ENCODE measurements around the gene FAM133A. TPM values are rescaled to one million over a fixed set of nuclear protein-coding genes. Genes with fewer than 3 reads are reported as not detected.

FAM133A gene
- total RNA-seq (2022), result not detected in 2 replicates
- Bru-seq, nascent RNA, result not detected
- BruChase-seq, experiment 1, labeled RNA remaining after a 2-hour chase, result not detected
- not detected for BruChase-seq, experiment 2, labeled RNA remaining after a 6-hour chase
- long read RNA-seq, result 0 reads

GRCh38 chrX:93673869-93674271 is at the start of gene FAM133A:
Gene FAM133A (plus strand): TSS chrX:93674206. CDS start chrX:93709420, 35,214 bp downstream.
- Mint-ChIP-seq H3K4me3 (ENCODE audit: unreplicated experiment) (no peak within 1 kb of the TSS), H3K27ac (ENCODE audit: unreplicated experiment) (no peak within 1 kb of the TSS), H3K36me3 (ENCODE audit: insufficient read depth, unreplicated experiment) (no peaks in the 10 kb centered on the region), H3K4me1 (ENCODE audit: low read depth, unreplicated experiment) (no peaks in the 10 kb centered on the region), H3K27me3 (ENCODE audit: insufficient read depth, unreplicated experiment) (peaks cover 3% of the 10 kb centered on the region), H3K9me3 (ENCODE audit: unreplicated experiment) (no peaks in the 10 kb centered on the region)
- intact Hi-C loops (cut with micrococcal nuclease; ENCODE audit: unreplicated experiment), result no loop called here
- Histone ChIP-seq H3K4me3 (ENCODE audit: low read depth, low read length) (no peak within 1 kb of the TSS), H3K27me3 (replicated peaks; ENCODE audit: control insufficient read depth, insufficient read depth, low read length) (no peaks in the 10 kb centered on the region), H3K9me3 (no peaks in the 10 kb centered on the region), H3K36me3 (ENCODE audit: control insufficient read depth, insufficient read depth, low read length) (no peaks in the 10 kb centered on the region), H3K4me1 (no peaks in the 10 kb centered on the region)
- no TSS peak for BruUV-seq (replicated peaks)
- CTCF ChIA-PET, result no interaction called here
- TF ChIP-seq, protein P1, sequence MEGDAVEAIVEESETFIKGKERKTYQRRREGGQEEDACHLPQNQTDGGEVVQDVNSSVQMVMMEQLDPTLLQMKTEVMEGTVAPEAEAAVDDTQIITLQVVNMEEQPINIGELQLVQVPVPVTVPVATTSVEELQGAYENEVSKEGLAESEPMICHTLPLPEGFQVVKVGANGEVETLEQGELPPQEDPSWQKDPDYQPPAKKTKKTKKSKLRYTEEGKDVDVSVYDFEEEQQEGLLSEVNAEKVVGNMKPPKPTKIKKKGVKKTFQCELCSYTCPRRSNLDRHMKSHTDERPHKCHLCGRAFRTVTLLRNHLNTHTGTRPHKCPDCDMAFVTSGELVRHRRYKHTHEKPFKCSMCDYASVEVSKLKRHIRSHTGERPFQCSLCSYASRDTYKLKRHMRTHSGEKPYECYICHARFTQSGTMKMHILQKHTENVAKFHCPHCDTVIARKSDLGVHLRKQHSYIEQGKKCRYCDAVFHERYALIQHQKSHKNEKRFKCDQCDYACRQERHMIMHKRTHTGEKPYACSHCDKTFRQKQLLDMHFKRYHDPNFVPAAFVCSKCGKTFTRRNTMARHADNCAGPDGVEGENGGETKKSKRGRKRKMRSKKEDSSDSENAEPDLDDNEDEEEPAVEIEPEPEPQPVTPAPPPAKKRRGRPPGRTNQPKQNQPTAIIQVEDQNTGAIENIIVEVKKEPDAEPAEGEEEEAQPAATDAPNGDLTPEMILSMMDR (IDR thresholded peaks at IDR 0.05; ENCODE audit: insufficient read depth in 1 of 2, low read depth in 1 of 2, low read length in 1 of 2, severe bottlenecking in 1 of 2, unreplicated experiment in 1 of 2), result no peak
- no peak for DNase-seq
- POLR2A ChIA-PET, result no interaction called here

DNA sequence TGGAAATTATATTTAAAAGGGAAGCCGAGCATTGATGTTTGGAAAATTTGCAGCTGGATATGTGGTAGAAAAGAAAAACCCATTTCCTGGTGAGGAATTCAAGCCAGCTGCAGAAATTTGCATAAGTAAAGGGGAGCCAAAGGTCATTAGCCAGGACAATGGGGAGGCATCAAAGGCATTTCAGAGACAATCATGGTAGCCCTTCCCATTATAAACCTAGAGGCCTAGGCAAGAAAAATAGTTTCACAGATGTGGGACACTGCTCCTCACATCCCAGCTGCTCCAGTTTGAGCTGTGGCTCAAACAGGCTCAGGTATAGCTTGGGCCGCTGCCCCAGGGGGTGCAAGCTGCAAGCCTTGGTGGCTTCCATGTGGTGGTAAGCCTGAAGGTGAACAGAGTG is 36.4 kb upstream of the FAM133A start:
- intact Hi-C loops (cut with micrococcal nuclease; ENCODE audit: unreplicated experiment), result no loop called here
- no peak for DNase-seq
- no peaks in the 10 kb centered on the region for H3K9me3 ChIP-seq
- no peaks in the 10 kb centered on the region for H3K36me3 ChIP-seq (ENCODE audit: control insufficient read depth, insufficient read depth, low read length)
- TF ChIP-seq, protein P1 (IDR thresholded peaks at IDR 0.05; ENCODE audit: insufficient read depth in 1 of 2, low read depth in 1 of 2, low read length in 1 of 2, severe bottlenecking in 1 of 2, unreplicated experiment in 1 of 2), result no peak
- H3K4me1 ChIP-seq, result no peaks in the 10 kb centered on the region
- no peak overlapping the region for H3K4me3 ChIP-seq (ENCODE audit: low read depth, low read length)
- ChIA-PET CTCF (no interaction called here), POLR2A (no interaction called here)
- no peaks in the 10 kb centered on the region for H3K27me3 ChIP-seq (replicated peaks; ENCODE audit: control insufficient read depth, insufficient read depth, low read length)
- peaks cover 9% of the 10 kb centered on the region for H3K9me3 Mint-ChIP-seq (ENCODE audit: unreplicated experiment)
- no peaks in the 10 kb centered on the region for H3K36me3 Mint-ChIP-seq (ENCODE audit: insufficient read depth, unreplicated experiment)
- H3K27ac Mint-ChIP-seq (ENCODE audit: unreplicated experiment), result no peak overlapping the region
- H3K4me1 Mint-ChIP-seq (ENCODE audit: low read depth, unreplicated experiment), result no peaks in the 10 kb centered on the region
- BruUV-seq (replicated peaks), result no TSS peak
- H3K27me3 Mint-ChIP-seq (ENCODE audit: insufficient read depth, unreplicated experiment), result no peaks in the 10 kb centered on the region
- no peak overlapping the region for H3K4me3 Mint-ChIP-seq (ENCODE audit: unreplicated experiment)

- Mint-ChIP-seq H3K36me3 (ENCODE audit: insufficient read depth, unreplicated experiment) (no peaks in the 10 kb centered on the region), H3K9me3 (ENCODE audit: unreplicated experiment) (no peaks in the 10 kb centered on the region), H3K4me3 (ENCODE audit: unreplicated experiment) (no peak overlapping the region), H3K27me3 (ENCODE audit: insufficient read depth, unreplicated experiment) (no peaks in the 10 kb centered on the region), H3K4me1 (ENCODE audit: low read depth, unreplicated experiment) (no peaks in the 10 kb centered on the region), H3K27ac (ENCODE audit: unreplicated experiment) (no peak overlapping the region)
- Histone ChIP-seq H3K27me3 (replicated peaks; ENCODE audit: control insufficient read depth, insufficient read depth, low read length) (no peaks in the 10 kb centered on the region), H3K4me1 (no peaks in the 10 kb centered on the region), H3K36me3 (ENCODE audit: control insufficient read depth, insufficient read depth, low read length) (no peaks in the 10 kb centered on the region), H3K9me3 (no peaks in the 10 kb centered on the region), H3K4me3 (ENCODE audit: low read depth, low read length) (no peak overlapping the region)
- no TSS peak for BruUV-seq (replicated peaks)
- TF ChIP-seq, protein P1 (IDR thresholded peaks at IDR 0.05; ENCODE audit: insufficient read depth in 1 of 2, low read depth in 1 of 2, low read length in 1 of 2, severe bottlenecking in 1 of 2, unreplicated experiment in 1 of 2), result no peak
- ChIA-PET POLR2A (no interaction called here), CTCF (no interaction called here)
- DNase-seq, result no peak
- intact Hi-C loops (cut with micrococcal nuclease; ENCODE audit: unreplicated experiment), result no loop called here
Observed at GRCh38 chrX:93649381-93649780, 24.6 kb upstream of the FAM133A start.

All from Caco-2 (cell line).